ENCODE measurements around the gene CYP3A5.
"Not testable (repeated sequence)": the region's sequence is repeated elsewhere in the genome, so short reads cannot be mapped to it uniquely, and the experiment has no call there.

The CYP3A5 gene

DNA sequence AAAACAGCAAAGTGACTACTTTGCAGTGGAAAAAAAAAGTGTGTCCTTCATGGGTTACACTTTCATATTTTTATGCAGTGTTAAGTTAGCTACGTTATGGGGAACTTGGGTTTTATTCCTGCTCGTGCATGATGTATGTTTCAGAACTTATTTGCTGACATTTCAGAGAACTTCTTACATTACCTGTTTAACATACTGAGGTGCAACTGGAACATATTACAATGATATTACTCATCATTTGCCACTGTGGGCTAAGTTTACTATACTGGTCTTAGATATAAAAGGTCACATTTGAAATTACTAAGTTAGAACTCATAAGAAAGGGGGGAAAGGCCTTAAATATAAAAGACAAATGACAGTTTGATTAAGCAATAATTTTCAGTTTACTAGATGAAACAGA lies 42.4 kb downstream of the CYP3A5 start:
- not testable (repeated sequence) for DNase-seq

GRCh38 chr7:99631295-99632109 lies 48.3 kb downstream of the CYP3A5 start:
- DNase-seq = peak; percentile 46 to 47

GRCh38 chr7:99629643-99630042 lies 50.2 kb downstream of the CYP3A5 start:
- DNase-seq = no peak

DNA sequence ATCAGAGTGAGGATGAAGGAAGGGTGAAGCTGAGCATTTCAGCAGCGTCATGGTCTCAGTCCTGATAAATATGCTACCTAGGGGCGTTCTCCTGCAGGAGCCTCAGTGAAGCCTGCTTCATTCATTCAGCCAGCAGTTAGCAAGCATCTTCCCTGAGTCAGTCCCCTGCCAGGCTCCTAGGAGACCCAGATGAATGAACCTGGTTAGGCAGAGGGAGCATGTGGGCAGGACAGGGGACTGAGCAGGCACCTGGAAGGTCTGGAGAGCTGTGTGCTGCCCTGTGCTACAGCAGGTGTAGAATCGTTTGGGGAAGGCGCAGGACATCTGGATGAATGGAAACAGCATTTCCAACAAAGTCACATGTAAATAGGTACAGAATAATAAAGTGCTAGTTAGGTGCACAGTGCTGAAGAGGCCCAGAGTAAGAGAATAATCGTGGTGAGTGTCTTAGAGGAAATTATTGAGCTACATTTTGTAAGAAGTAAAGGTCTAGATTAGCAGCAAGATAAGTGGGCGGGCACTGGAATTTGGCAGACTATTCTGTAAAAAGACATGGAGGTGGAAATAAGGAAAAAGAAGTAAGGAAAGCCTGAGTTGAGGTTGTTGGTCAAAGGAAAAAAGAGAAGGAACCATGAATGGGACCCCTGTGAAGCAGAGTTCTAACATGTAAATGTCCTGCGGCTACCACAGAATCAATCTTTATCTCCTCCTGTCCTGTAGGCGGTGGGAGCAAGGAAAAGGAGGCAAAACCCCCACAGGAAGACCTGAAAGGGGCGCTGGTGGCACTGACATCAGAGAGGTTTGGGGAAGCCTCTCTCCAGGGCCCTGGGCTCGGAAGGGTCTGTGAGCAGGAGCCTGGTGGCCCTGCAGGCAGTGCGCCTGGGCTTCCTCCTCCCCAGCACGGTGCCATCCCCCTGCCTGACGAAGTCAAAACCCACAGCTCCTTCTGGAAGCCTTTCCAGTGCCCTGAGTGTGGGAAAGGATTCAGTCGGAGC lies 51.0 kb downstream of the CYP3A5 start:
- no peak for DNase-seq

DNA sequence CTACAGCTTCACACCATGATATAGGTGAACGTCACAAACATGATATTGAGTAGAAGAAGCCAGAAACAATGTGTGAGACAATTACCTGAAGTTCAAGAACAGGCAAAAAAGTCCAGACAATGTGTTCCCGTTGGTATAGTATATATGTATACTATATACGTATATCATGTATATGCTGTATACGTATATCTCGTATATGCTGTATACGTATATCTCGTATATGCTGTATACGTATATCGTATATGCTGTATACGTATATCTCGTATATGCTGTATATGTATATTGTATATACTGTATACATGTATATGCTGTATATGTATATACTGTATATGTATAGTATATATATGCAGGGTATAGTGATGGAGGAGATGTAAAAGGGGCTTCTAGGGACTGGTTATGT lies 52.3 kb downstream of the CYP3A5 start:
- no peak for DNase-seq

DNA sequence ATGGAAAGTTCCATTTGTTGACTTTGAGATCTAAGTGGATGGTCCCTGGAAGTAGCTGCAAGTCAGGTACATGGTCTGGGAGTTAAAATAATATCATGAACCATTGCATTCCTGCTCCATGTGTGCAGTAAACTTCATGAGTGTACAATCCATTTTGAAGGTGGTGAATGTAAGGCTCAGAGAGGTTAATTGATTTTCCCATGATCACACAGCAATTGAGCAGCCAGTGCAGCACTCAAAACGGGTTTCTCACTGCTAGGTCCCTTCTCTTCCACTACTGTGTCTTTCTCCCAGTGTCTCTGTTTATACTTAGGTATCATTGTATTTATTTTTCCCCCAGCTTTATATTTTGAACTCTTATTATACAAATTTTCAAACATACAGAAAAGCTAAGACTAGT lies 53.1 kb downstream of the CYP3A5 start:
- DNase-seq = no peak

DNA sequence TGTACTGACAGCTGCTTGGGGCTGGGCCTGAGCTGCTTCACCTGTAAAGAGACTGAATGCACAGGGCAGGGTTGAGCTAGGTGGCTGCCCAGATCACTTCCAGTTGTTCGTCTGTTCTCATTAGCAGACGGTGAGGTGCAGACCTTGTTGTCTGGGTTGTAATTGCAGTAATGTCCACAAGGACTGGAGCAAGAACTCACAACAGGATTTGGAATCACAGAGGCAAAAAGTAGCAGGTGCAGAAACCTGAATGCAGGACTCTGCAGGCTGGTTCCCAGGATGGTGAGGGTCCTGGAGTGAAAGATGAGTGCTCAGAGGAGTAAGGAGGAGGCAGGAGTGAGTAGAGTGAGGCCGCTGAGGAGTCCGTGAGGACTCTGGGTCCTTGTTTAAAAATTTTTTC lies 53.8 kb downstream of the CYP3A5 start:
- DNase-seq = no peak

DNA sequence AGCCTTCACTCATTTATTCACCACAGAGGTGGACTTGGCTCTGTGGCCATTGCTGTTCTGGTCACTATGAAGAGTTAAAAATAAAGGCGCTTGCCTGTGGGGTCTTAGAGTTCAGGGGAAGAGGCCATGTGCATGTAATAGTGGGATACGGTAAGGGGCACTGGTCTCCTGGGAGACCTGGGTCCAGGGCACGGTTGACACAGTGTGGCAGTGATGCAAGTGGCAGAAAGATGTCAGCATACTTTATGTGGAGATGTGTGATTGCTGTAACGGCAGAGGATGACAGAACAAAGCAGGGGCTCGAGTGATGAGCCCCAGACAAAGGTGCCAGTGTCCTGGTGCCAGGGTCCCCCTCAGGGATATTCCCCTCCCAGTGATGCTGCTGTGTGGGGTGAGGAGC lies 54.5 kb downstream of the CYP3A5 start:
- DNase-seq = no peak

DNA sequence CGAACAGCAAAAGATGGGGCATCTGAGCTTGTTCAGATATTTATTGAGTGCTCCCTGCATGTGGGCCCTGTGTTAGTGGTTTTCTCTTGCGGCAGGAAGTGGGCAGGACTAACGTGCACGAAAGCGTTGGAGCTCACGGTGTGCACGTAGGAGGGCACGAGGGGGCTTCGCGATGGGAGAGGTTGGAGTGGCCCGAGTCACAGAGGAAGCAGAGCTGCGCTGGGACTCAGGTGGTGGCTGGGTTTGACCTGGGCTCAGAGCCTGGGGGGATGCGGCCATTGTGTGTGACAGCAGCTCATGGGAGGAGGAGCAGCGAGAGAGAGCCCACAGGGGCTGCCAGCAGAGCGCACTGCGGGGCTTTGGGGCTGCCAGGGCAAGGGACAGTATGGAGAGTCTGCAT lies 55.3 kb downstream of the CYP3A5 start:
- peak; percentile 60 to 73 for DNase-seq

DNA sequence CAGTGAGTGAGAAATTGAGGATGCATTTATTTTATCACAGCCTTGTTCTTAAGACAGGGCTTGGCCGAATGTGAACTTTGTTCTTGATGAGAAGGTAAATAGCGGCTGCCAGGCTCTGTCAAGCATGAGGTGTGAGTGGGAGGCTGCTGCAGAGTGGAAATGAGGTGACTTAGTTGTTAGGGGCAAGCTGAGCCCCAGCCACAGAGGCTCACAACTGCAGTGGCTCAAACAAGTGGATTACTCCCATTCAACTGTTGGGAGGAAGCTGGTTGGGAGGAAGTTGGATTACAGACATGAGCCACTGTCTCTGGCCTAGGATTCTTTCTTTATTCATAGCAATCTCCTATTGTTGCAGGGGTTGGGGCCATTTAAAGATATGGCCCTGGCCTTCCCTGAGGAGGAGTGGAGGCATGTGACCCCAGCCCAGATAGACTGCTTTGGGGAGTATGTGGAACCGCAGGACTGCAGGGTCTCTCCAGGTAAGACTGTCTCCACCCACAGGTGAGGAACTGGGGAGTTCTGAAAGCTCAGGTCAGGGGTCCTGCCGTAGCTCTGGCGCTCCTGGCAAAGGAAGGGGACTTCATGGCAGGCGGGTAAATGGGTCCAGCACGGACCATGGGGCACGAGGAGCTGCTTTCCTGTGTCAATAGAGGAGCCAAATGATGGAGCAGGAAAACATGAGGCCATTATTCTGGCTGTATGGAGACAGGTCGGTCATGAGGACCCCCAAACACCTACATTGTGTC lies 55.9 kb downstream of the CYP3A5 start:
- peak; percentile 34 to 43 for DNase-seq

DNA sequence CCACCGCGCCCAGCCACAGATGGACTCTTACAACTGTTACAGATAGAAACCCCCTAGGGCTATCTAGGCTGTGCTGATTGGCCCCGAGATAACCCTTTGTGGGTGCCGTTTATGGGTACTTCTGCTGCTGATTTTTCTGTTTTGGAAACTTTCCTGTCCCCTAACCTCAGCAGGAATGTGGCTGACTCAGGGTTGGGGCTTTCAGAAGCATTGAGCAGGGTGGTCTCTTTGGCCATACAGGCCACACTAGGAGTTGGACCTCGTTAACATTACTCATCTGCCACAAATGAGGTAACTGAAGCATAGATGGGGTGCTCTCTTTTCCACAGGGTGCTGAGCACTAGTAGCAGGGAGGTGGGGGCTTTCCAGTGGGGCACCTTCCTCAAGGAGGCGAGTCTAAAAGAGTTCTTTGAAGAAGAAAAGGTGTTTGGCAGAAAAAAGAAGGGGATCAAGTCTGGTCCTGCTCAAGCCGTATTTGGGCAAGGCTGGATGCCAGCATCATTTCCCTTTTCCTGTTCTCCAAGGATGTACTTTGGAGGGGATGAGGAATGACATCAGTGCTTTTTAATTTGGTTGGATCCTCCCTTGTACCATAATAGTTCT lies 56.6 kb downstream of the CYP3A5 start:
- DNase-seq = peak in 1 of 2 donors; percentile 36

GRCh38 chr7:99622596-99622995 lies 57.2 kb downstream of the CYP3A5 start:
- no peak for DNase-seq

- DNase-seq = no peak
Observed at GRCh38 chr7:99621271-99621670, 58.5 kb downstream of the CYP3A5 start.

- DNase-seq = no peak
Observed at GRCh38 chr7:99619571-99620130, 60.1 kb downstream of the CYP3A5 start.

- DNase-seq = no peak
Observed at GRCh38 chr7:99618726-99619125, 61.1 kb downstream of the CYP3A5 start.

- DNase-seq = no peak
Observed at GRCh38 chr7:99617192-99617781, 62.5 kb downstream of the CYP3A5 start.

- peak; percentile 87 to 88 for DNase-seq
Observed at GRCh38 chr7:99616359-99617191, 63.2 kb downstream of the CYP3A5 start, which contains the start of gene ZSCAN25. TSS of gene ZSCAN25 (plus strand) at chr7:99616946. CDS start at chr7:99619607, 2,661 bp downstream.

DNA sequence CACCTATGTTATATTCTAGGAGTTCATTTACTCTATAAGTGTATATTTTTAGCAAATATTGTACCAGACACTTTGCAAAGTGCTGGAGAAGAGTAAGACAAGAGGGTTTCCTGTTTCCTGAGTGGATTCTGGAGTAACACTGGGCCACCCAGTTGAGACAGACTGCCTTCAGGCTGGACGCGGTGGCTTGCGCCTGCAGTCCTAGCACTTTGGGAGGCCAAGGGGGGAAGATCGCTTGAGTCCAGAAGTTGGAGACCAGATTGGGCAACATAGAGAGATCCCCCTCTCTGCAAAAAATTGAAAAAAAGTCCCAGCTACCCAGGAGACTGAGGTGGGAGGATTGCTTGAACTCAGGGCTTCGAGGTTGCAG lies 63.8 kb downstream of the CYP3A5 start:
- DNase-seq = no peak

DNA sequence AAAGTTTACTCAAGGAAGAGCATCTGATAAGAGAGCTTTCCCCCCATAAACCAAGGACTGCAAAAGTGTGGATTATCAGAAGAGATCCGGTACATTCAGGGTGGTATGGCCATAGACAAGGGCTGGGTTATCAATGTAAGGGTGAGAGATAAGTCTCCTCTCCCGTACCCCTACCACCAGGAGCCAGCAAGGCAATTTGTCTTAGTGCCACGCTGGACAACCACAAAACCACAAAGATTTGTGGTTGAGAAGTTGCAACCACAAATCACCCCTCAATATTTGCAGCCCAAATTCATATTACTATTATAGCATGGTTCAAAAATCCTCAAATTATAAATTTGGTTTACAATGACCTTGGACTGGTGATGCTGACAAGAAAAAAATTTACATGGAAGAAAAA lies 65.3 kb downstream of the CYP3A5 start:
- DNase-seq = no peak

DNA sequence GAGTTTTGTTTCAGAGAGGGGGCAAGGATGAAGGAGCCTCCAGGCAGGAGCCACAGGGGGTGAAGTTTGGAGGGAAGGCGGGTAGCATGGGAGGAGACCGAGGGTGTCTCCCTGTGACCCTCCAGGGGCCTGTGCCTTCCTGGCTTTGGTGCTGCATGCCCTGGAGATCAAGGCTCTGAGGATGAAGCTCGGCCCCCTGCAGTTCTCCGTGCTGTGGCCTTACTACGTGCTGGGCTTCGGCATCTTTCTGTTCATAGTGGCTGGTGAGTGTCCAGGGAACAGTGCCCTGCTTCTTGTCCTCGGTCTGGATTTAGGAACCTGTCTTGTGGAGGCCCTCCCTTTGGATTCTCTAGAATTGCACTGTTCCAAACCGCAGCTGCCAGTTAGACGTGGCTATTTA lies 72.2 kb downstream of the CYP3A5 start:
- DNase-seq = no peak

DNA sequence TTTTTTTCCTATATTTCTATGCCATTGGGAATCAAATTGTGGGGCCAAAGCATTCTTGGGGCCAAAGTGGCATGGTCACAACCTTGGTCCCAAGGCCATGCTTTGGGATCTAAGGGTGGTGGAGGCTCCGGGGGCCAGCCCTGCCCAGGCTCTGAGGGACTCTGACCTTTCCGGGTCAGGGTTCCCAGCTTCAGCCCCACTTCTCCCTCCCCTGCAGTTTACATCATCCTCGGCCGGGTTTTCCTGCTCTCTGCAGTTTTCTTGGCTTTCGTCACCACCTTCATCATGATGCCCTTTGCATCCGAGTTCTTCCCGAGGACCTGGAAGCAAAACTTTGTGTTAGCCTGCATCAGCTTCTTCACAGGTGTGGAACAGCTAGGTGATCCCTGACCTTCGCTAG lies 73.3 kb downstream of the CYP3A5 start:
- DNase-seq = no peak
